GM19395 (cell line): ENCODE data around the gene YPEL2.
"Not testable (repeated sequence)": the region's sequence is repeated elsewhere in the genome, so short reads cannot be mapped to it uniquely, and the experiment has no call there.

Source experiments
- ATAC-seq: cut with Tn5 transposase; IDR thresholded peaks from one replicate; pipeline ENCODE4 v1.9.1; 2021; ENCODE audit warnings: mild to moderate bottlenecking, moderate library complexity; ENCODE audit not compliant: unreplicated experiment

Gene YPEL2

DNA sequence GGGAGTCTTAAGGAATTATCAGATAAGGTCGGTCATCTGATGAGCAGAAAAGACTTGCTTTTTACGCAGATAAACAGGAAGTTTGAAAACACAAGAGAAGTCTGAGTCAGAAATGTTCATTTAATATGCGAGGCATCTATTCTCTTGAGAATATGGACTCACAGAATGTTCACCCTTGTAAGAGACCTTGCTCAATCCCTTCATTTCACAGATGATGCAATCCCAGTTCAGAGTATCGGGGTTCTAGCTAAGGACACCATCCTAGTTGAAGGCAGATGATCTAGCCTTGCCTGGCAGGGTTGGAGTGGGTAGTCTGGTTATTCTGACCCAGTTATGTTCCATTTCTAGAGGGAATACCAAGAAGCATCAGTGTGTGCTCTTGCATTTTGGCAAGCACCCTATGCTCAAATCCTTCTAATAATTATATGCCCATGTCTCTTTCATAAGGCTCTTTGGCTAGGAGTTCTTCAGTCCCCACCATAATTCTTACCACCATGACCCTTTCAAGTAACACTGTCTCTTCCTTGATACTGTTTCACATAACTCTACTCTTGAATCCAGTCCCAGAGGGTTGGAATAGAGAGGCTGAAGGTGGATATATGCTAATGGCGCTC, 42.5 kb downstream of the YPEL2 start:
- no peak for ATAC-seq

DNA sequence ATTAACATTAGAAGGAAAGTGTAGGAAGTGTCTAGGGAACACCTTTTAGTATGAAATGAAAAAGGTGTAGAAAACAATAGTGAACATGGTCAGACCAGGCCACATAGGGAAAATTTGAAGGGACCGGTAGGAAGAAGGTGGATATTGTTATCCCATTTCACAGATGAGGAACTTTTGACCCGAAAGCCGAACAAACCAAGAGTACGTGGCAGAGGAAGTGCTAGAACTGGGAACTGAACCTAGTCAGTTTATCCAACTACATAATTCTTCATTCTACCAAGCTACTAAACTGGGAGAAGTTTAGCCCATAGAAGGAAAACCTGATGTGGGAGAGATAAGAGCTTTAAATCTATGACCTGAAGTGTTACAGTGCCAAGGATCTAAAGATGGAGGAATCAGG, 43.2 kb downstream of the YPEL2 start:
- ATAC-seq = no peak

DNA sequence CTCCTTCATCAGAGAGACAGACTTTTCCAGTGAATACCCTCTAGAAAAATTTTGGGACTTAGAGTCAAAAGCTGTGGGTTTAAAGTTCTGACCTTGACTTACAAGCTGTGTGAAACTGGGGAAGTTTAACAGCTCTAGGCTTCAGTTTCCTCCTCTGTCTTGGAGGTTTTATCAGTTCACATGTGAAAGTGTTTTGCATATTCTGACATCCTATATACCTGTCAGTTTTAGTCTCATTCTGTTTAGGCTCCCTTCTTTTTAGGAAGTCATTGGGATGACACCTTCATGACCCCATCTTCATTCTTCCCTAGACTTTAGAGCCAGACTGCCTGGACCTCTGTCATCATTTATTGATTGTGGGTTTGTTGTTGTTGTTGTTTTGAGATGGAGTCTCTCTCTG, 44.4 kb downstream of the YPEL2 start:
- no peak for ATAC-seq

DNA sequence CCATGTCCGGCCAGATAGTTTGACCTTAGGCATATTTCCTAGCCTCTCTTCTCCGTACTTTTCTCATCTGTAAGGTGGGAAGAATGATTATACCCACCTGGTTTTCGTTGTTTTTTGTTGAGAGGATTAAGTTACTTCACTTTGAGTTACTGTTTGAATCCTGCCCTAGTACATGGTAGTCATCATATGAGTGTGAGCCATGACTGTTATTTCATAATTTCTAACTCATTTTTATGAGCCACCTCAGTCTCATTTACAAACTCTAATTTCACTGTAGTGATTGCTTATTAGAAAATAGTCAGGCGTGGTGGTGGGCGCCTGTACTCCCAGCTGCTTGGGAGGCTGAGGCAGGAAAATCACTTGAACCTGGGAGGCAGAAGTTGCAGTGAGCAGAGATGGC, 45.1 kb downstream of the YPEL2 start:
- no peak for ATAC-seq

DNA sequence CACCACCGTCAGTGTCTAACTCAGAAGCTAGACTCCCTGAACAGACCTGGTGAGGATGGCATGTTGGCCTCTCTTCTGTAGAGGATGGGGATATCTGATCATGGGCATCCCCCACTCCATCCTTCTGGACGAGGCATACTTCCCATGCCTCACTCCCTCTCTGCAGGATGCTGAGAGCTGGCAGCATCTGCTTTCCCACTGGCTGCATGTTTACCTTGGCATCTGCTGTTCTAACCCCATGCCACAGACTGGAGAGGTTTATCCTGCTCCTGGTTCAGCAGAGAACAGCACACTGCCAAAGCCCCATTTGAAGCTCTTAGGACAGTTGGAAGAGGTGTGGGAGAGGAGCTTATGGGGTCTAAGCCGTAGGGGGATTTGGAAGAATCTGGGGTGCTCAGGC, 46.0 kb downstream of the YPEL2 start:
- no peak for ATAC-seq

DNA sequence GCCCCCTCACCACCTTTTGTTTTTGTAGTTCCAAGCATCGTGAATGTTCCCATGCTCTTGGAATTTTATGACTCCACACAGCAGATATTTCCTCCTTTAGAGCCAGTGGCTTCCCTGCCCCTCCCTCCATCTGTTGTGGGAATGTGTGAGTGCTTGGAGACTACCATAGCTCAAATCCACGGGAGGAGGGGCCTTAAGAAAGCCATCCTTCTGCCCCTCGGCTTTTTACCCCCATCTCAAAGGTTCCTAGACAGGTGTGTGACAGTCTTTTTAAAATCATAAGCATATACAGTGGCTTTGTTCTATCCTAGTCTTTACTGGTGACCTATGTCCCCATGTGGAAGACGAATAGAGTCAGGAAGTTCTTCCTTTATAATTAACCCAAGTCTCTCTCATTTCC, 47.2 kb downstream of the YPEL2 start:
- ATAC-seq = no peak

DNA sequence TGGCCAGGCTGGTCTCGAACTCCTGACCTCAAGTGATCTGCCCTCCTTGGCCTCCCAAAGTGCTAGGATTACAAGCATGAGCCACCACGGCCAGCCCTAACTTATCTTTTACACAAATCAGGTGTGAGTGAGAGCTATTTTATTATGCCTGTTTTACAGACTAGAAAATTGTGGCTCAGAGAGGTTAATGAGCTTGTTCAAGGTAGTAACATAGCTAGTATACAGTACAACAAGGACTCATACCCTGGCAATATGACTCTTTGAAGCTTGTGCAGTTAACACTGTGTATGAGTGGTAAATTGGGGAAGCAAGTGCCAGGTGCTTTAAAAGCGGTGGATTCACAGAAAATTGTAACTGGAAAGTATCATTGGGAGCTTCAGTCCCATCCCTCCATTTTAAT, 49.0 kb downstream of the YPEL2 start:
- no peak for ATAC-seq

DNA sequence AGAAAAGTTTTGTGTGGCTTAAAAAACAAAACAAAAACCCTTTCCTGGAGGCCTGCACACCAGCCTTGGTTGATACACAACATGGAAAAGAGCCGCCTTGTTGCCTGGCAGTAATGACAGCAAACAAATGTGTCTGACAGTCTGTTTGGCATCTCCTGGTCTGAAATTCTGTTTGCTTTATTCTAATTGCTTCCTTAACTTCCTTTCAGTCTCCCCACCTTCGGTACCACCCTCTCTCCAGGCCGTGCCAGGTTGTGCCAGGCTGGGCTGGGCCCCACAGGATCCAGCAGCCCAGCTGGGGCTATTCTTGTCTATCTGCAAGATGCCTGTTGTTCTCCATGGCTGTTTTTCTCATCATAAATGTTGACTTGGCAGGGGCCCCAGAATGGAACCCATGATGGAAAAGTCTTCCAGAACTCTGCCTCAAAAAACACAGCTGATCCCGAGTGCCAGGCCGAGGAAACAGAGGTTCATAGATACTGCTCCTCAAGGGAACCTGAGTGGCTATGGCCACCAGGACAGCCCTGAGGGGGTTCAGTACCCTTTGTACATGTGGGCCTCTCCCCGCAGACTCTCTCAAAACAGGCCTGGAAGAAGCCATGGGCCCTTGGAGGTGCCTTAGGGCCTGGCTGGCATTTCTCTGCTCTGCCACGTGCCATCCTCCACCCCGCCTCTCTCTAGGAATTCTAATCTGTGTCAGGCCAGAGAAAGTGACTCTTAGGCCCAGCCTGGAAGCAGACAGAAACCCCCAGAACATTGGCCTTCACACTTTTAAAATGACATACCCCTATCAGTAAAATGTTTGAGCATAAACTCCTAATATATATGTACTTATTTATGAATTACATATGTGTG, 50.5 kb downstream of the YPEL2 start:
- no peak for ATAC-seq

DNA sequence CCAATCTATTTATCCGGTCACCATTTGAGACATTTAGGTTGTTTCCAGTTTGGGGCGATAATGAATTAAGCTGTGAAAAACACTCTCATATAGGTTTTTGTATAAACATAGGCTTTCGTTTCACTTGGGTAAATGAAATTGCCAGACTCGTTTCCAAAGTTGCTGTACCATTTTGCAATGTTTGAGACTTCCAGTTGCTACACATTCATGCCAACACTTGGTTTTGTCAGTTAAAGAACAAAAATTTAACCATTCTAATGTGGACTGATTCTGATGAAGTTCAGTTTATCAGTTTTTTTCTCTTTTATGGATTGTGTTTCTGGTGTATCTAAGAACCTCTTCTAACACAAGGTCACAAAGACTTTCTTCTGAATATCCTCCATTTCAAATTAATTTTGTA, 52.4 kb downstream of the YPEL2 start:
- no peak for ATAC-seq

DNA sequence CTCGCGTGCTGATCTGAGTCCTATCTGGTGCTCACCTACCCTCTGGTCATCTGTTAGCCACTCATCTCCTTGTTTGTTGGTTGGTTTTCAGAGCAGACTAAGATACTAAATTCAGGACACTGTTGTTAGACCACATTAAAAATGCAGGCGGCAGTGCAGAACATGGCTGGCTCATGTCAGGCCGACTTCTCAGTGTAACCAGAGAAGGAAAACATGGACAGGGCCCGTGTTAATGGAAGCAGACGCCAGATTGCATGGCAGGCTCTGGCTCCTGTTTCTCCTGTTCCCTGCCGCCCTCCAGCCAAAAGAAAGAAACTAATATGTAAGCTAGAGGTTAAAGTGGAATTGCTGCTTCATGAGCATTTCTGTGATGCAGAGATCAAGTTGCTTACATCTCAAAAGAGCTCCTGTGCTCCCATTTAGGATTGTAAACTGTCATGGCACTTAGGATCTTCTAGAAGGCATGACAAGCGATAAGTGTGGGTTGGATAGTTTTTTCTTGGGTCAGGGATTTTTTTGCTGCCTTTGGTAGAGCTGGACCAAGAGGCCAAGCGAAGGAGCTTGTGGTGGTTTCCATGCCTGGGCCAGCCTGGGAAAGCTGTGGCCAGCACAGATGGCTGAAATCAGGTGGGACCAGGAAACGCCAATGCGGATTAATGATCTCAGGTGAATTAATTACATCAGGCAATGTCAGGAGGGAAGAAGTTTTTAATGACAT, 56.1 kb downstream of the YPEL2 start:
- no peak for ATAC-seq

DNA sequence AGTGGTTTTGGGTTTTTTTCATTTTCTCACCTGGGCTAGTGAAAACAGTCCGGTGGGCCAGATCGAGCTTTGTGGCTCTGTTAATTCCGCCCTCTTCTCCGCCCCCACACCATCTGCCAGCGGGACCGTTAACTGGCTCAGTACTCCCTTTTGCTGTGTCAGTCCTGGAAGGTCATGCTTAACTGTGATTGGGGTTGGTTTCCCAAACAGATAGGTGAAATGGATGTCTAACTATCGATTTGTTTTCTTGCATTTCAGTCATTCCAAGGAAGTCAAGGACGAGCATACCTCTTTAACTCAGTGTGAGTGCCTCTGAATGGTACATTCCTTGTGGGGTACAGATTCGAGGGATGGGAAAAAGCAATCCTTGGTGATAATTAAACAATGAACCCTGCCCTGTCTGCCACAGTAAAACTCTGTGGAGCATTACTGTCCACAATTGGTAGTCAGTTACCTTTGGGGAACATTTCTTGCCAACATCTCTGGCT, 56.7 kb downstream of the YPEL2 start:
- no peak for ATAC-seq

DNA sequence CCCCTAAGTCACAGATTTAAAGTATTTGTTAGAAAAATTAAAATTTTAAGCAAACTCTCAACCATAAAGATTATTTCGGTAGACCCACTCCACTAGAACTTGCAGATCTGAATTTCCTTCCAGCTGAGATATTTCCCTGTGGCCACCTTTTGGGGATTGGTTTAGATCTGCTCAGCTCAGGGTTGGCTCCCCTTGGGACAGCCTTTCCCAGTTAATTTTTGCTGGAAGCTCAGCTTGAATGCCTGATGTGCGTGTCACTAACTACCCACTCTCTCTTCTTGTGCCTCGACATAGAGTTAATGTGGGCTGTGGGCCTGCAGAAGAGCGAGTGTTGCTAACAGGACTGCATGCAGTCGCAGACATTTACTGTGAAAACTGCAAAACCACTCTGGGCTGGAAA, 57.6 kb downstream of the YPEL2 start:
- ATAC-seq = no peak

DNA sequence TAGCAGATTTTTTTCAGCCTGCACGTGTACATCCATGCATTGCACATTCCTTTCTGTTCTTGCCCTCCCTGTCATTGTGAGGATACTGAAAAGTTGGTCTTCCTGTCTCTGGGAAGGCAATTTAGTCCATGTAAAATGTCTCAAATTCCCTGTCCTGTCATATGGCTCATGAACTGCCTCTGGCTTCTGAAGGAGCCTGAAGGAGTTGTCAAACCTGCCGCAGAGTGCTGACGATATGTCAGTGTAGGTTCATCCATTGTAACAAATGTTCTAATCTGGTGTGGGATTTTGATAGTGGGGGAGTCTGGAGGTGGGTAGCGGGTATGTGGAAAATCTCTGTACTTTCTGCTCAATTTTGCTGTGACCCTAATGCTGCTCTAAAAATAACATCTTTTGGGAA, 59.6 kb downstream of the YPEL2 start:
- ATAC-seq = no peak

DNA sequence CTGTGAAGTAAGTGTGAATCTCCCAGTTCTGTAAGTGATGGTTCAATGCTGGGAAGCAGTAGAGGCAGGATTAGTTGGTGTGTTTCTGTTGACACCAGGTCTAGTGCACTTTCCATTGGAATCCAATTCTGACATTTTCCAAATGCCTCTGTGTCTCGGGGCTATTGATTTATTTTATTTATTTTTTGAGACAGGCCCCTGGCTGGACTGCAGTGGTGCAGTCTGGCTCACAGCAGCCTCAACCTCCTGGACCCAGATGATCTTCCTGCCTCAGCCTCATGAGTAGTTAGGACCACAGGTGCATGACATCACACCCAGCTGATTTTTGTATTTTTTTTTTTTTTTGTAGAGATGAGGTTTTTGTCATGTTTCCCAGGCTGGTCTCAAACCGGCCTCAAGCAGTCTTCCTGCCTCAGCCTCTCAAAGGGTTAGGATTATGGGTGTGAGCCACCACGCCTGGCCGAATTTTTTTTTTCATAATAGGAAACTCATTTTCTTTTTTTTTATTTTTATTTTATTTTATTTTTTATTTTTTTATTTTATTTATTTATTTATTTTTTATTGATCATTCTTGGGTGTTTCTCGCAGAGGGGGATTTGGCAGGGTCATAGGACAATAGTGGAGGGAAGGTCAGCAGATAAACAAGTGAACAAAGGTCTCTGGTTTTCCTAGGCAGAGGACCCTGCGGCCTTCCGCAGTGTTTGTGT, 61.7 kb downstream of the YPEL2 start:
- no peak for ATAC-seq

DNA sequence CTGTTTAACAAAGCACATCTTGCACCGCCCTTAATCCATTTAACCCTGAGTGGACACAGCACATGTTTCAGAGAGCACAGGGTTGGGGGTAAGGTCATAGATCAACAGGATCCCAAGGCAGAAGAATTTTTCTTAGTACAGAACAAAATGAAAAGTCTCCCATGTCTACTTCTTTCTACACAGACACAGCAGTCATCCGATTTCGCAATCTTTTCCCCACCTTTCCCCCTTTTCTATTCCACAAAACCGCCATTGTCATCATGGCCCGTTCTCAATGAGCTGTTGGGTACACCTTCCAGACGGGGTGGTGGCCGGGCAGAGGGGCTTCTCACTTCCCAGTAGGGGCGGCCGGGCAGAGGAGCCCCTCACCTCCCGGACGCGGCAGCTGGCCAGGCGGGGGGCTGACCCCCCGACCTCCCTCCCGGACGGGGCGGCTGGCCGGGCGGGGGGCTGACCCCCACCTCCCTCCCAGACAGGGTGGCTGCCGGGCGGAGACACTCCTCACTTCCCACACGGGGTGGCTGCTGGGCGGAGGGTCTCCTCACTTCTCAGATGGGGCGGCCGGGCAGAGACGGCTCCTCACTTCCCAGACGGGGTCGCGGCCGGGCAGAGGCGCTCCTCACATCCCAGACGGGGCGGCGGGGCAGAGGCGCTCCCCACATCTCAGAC, 62.4 kb downstream of the YPEL2 start:
- ATAC-seq = not testable (repeated sequence)

DNA sequence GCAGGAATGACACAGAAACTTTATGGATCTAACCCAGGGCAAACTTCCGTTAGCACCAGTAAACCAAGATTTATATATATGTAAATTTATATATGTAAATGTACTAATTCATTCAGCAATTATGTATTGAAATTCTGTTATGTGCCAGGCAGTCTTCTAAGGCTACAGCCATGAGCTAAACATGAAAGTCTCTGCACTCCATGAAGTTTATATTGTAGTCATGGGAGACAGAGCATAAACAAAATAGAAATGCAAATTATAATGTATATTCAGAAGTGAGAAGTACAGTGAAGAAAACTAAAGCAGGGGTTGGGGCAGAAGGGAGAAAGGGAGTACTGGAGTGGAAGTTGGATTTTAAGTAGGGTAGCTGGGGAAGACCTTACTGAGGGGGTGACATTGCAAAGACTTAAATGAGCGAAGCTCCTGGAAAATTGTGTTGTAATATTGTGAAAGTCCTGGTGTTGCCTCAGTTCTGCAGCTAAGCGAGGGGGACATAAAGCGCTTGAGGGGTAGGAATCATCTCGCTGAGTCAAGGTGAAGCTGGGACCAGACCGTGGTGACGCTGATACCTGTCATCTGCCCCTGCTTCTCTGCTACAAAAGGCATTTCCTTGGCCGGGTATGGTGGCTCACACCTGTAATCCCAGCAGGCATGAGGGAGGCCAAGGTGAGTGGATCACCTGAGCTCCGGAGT, 64.8 kb downstream of the YPEL2 start:
- ATAC-seq = no peak

DNA sequence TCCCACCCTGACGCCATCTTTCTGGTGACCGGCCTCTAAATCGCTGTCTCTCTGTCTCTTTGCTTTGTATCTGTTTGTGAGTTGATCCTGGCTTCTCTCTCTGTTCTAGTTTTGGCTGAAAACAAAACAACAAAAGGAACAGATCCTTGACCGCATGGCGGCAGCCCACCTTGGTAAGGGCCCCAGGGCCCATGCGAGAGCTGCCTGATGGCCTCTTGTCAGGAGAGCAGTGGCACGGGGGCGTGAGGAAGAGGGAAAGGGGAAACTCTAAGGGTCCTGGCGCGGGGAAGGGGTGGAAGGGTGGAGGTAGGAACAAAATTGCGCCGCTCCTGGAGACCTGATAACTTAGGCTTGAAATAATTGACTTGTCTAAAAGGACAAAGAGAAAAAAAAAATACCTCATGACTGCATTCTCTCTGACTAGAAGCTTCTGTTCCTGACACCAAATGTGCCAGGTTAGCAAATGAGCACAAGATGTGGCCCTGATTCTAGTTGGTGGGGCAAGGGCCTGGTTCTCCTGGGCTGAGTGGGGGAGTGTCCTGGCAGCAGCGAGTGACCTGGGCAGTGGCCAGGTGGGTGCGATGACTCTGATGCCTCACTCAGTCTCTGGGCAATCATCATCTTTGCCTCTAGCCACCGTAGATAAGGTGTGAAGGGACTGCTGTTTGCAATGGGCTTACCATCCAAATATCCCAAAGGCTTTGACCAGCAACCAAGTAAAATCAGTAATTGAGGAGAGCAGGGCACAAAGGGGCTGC, 66.0 kb downstream of the YPEL2 start:
- no peak for ATAC-seq

DNA sequence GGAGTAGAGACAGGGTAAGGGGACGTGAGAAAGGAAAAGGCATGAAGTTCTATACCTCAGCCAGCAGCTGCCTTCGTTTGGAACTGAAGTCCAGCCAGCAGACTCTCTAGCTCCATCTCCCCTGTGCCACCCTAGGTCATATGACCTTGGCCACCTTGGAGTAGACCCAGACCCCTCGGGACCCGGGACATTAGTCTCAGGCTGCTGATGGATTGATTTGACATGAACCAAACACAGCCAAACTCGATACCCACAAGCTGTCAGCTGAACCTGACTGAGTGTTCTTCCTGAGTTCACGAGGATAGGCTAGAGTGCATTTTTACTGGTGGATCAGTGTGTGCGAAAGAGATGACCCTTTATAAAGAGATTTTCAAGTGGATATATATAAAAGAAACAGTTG, 68.5 kb downstream of the YPEL2 start:
- no peak for ATAC-seq

DNA sequence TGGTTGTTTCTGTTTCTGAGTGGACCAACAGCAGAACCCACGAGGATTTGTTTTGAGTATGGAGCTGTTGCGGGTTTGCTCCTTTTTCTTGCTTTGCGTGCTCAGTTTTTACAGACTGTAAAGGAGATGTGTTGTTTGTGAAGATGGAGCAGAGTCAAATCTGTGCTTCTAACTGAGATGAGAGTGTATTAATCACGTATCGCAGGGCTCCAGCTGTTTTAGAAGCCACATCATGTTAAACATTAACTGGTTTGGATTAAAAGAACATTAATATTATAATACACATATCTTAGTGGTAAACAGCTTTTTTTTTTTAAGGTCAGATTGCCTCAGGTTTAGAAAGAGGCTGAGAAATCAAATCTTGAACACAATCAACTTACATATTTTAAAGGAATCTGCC, 69.4 kb downstream of the YPEL2 start:
- ATAC-seq = no peak
